Mesenchymal stem cell (in vitro differentiated cells and primary cell): Measurements from ENCODE around the gene NHSL1.

Source experiments
- DNase-seq: peaks from one replicate; pipeline ENCODE4 v3.0.0-alpha.2; 2013
- H2AFZ ChIP-seq: one replicate; pipeline ENCODE4 v1.6.1; 2013; ENCODE audit warnings: low read depth, mild to moderate bottlenecking, control low read depth, inconsistent platforms, low read length, moderate library complexity
- H2AK5ac ChIP-seq: 2 replicates; pipeline ENCODE4 v1.6.1; 2013; ENCODE audit warnings: low read length, moderate library complexity, mild to moderate bottlenecking, inconsistent platforms; ENCODE audit not compliant: severe bottlenecking
- H2BK120ac ChIP-seq: one replicate; pipeline ENCODE4 v1.6.1; 2013; ENCODE audit warnings: low read depth, mild to moderate bottlenecking, inconsistent platforms, low read length, moderate library complexity
- H2BK12ac ChIP-seq, 2 experiments: one replicate each; pipeline ENCODE4 v1.6.1; 2013; ENCODE audit warnings: inconsistent platforms in 2 of 2, low read length in 2 of 2, mild to moderate bottlenecking in 2 of 2, moderate library complexity in 2 of 2, control low read depth in 1 of 2
- H2BK15ac ChIP-seq: one replicate; pipeline ENCODE4 v1.6.1; 2013; ENCODE audit warnings: mild to moderate bottlenecking, low read depth, inconsistent platforms; ENCODE audit not compliant: poor library complexity, severe bottlenecking
- H2BK5ac ChIP-seq: 2 replicates; pipeline ENCODE4 v1.6.1; 2013; ENCODE audit warnings: low read depth, mild to moderate bottlenecking, low read length, control low read depth, inconsistent platforms; ENCODE audit not compliant: poor library complexity, severe bottlenecking
- H3K14ac ChIP-seq, 2 experiments: one replicate each; pipeline ENCODE4 v1.6.1; 2013; ENCODE audit warnings: inconsistent platforms in 2 of 2, low read length in 2 of 2, control low read depth in 1 of 2, mild to moderate bottlenecking in 1 of 2, moderate library complexity in 1 of 2
- H3K18ac ChIP-seq, 2 experiments: one replicate each; pipeline ENCODE4 v1.6.1; 2013; ENCODE audit warnings: inconsistent platforms in 2 of 2, low read length in 2 of 2, control low read depth in 1 of 2, low read depth in 1 of 2, mild to moderate bottlenecking in 1 of 2
- H3K23ac ChIP-seq, 2 experiments: one replicate each; pipeline ENCODE4 v1.6.1; 2013; ENCODE audit warnings: inconsistent platforms in 2 of 2, low read length in 2 of 2, mild to moderate bottlenecking in 2 of 2, moderate library complexity in 2 of 2, control low read depth in 1 of 2
- H3K27ac ChIP-seq: 2 replicates; pipeline ENCODE4 v1.5.1; 2013; ENCODE audit warnings: mild to moderate bottlenecking, moderate library complexity, low read length, control low read depth, inconsistent platforms; ENCODE audit not compliant: poor library complexity, severe bottlenecking
- H3K27me3 ChIP-seq, 2 experiments: 2 replicates each; pipeline versions ENCODE4 v1.6.1 to v1.7.0; 2013; ENCODE audit warnings: low read length in 2 of 2, mild to moderate bottlenecking in 2 of 2, moderate library complexity in 2 of 2, control low read depth in 1 of 2, inconsistent platforms in 1 of 2; ENCODE audit not compliant: control insufficient read depth in 1 of 2, insufficient read depth in 1 of 2
- H3K36me3 ChIP-seq, 2 experiments: 2 replicates each; pipeline versions ENCODE4 v1.6.1 to v1.7.0; 2013; ENCODE audit warnings: low read length in 2 of 2, control low read depth in 1 of 2, inconsistent platforms in 1 of 2, low read depth in 1 of 2, mild to moderate bottlenecking in 1 of 2; ENCODE audit not compliant: insufficient read depth in 2 of 2, control insufficient read depth in 1 of 2
- H3K4ac ChIP-seq, 2 experiments: one replicate each; pipeline ENCODE4 v1.6.1; 2013; ENCODE audit warnings: inconsistent platforms in 2 of 2, low read length in 2 of 2, mild to moderate bottlenecking in 2 of 2, moderate library complexity in 2 of 2, control low read depth in 1 of 2, low read depth in 1 of 2
- H3K4me1 ChIP-seq: 2 replicates; pipeline ENCODE4 v1.6.1; 2013; ENCODE audit warnings: low read depth, low read length, control low read depth; ENCODE audit not compliant: control insufficient read depth, insufficient read depth
- H3K4me2 ChIP-seq: 2 replicates; pipeline ENCODE4 v1.6.1; 2013; ENCODE audit warnings: low read length, mild to moderate bottlenecking, inconsistent platforms; ENCODE audit not compliant: poor library complexity, severe bottlenecking
- H3K4me3 ChIP-seq, 2 experiments: 2 replicates each; pipeline versions ENCODE4 v1.5.1 to v1.7.0; 2013; ENCODE audit warnings: low read length in 2 of 2, mild to moderate bottlenecking in 2 of 2, control low read depth in 1 of 2, low read depth in 1 of 2; ENCODE audit not compliant: insufficient read depth in 1 of 2
- H3K79me1 ChIP-seq: replicated peaks from 2 replicates; pipeline ENCODE4 v1.6.1; 2013; ENCODE audit warnings: mild to moderate bottlenecking, control low read depth, low read length, inconsistent platforms; ENCODE audit not compliant: poor library complexity, severe bottlenecking
- H3K9ac ChIP-seq: 2 replicates; pipeline ENCODE4 v1.7.0; 2013; ENCODE audit warnings: mild to moderate bottlenecking, low read length, moderate library complexity
- H3K9me3 ChIP-seq: 2 replicates; pipeline ENCODE4 v1.7.0; 2013; ENCODE audit warnings: mild to moderate bottlenecking, low read length; ENCODE audit not compliant: control insufficient read depth
- H4K8ac ChIP-seq: one replicate; pipeline ENCODE4 v1.6.1; 2013; ENCODE audit warnings: inconsistent platforms, mild to moderate bottlenecking, low read length, moderate library complexity
- H4K91ac ChIP-seq: one replicate; pipeline ENCODE4 v1.6.1; 2013; ENCODE audit warnings: mild to moderate bottlenecking, low read length, inconsistent platforms
- WGBS: methylation state at CpG from one replicate; pipeline ENCODE4 v1.1.7; 2013; ENCODE audit warnings: mixed read lengths; 5-methylcytosine and 5-hydroxymethylcytosine counted together

The NHSL1 gene

DNA sequence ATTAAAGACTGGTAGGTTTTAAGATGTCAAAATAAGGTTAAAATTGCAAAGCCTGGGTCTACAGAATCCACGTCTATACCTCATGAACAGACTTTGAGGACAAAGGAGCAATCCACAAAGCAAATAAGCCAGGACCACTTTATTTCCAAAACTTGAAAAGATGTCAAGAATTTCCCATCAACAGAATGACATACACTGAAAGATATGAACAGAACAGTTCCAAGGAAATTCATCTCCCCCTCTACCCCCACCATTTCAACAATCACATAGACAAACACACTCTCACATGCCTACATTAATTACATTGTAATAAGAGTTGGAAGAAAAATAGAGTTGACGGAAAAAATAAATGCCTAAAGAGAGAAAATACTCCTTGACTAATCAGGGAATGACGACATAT, 45.2 kb upstream of the NHSL1 start:
- Histone ChIP-seq H3K4me3 (peak overlapping the region in 1 of 2 experiments; percentile 85), H3K36me3 (no peaks in the 10 kb centered on the region), H2BK15ac (no peak overlapping the region), H3K4me1 (peaks cover 6% of the 10 kb centered on the region), H3K9ac (peak overlapping the region; percentile 89), H2AFZ (no peak overlapping the region), H2AK5ac (no peak overlapping the region), H3K27ac (no peak overlapping the region), H3K18ac (no peak overlapping the region), H3K14ac (no peak overlapping the region), H3K4me2 (no peak overlapping the region), H3K9me3 (no peaks in the 10 kb centered on the region), H2BK120ac (no peak overlapping the region), H2BK5ac (no peak overlapping the region), H4K91ac (no peak overlapping the region), H3K27me3 (no peaks in the 10 kb centered on the region), H3K4ac (no peak overlapping the region), H3K79me1 (peaks cover 4% of the 10 kb centered on the region), H2BK12ac (no peak overlapping the region), H3K23ac (no peak overlapping the region), H4K8ac (no peak overlapping the region)
- DNase-seq, result no peak
- WGBS, result 85% methylated on average over 1 of the region's 3 CpGs

DNA sequence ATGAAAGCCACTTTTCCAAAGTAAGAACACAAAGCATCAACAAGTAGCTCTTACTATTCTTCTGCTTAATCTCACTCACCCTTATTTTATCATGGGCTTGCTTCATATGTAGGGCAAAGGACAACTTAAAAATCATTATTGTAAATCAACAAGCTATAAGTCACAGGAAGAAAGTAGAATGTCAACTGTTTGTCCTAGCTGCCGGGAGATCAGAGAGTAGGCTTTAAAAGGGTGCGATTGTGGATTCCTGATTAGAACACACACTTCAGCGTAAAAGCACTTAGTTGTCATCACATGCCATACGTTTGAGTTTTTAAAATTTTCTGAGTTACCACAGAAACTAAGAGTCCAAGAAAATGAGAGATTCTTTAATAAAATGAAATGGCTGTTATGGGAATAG, 44.4 kb upstream of the NHSL1 start:
- H2BK15ac ChIP-seq, result no peak overlapping the region
- H3K18ac ChIP-seq, result no peak overlapping the region
- peaks cover 4% of the 10 kb centered on the region for H3K79me1 ChIP-seq
- no peak overlapping the region for H2BK5ac ChIP-seq
- no peak overlapping the region for H3K4ac ChIP-seq
- no peak overlapping the region for H3K4me2 ChIP-seq
- no peak overlapping the region for H3K27ac ChIP-seq
- no peaks in the 10 kb centered on the region for H3K9me3 ChIP-seq
- no peak overlapping the region for H4K8ac ChIP-seq
- no peak overlapping the region for H4K91ac ChIP-seq
- H2BK12ac ChIP-seq, result no peak overlapping the region
- peak overlapping the region in 1 of 2 experiments; percentile 85 for H3K4me3 ChIP-seq
- H2AK5ac ChIP-seq, result no peak overlapping the region
- no peaks in the 10 kb centered on the region for H3K27me3 ChIP-seq
- no peak overlapping the region for H3K14ac ChIP-seq
- H3K9ac ChIP-seq, result peak overlapping the region; percentile 89
- H3K23ac ChIP-seq, result no peak overlapping the region
- WGBS, result 32% methylated on average over 2 of the region's 4 CpGs
- no peak overlapping the region for H2AFZ ChIP-seq
- peaks cover 6% of the 10 kb centered on the region for H3K4me1 ChIP-seq
- no peak overlapping the region for H2BK120ac ChIP-seq
- H3K36me3 ChIP-seq, result no peaks in the 10 kb centered on the region
- peak; percentile 29 for DNase-seq

DNA sequence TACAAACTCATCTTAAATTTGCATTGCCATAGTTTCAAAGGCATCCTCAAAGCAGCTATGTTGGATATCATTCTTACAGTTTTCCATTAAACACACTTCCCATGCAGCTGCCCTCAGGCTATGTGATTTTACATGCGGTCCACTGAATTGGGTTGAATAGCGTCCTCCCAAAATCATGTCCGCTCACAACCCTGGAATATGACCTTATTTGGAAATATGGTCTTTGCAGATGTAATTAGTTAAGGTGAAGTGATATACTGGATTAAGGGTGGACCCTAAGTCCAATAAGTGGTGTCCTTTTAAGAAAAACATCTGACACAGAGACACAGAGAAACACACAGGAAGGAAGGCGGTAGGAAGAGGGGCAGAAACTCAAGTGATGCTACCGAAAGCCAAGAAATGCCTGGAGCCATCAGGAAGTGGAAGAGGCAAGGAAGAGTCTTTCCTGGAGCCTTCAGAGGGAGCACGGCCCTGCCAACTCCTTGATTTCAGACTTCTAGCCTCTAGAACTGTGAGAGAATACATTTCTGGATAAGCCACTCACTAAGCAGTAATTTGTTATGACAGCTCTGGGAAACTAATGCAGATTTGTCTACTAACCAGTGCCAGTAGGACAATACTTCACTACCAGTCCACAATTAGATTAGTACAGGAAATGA, 42.7 kb upstream of the NHSL1 start:
- no peak overlapping the region for H4K8ac ChIP-seq
- no peak overlapping the region for H3K4me2 ChIP-seq
- H2BK5ac ChIP-seq, result no peak overlapping the region
- no peaks in the 10 kb centered on the region for H3K9me3 ChIP-seq
- 85% methylated on average over 6 of the region's 6 CpGs for WGBS
- no peak overlapping the region for H2AK5ac ChIP-seq
- H3K36me3 ChIP-seq, result no peaks in the 10 kb centered on the region
- peak overlapping the region; percentile 89 for H3K9ac ChIP-seq
- no peak overlapping the region for H2BK120ac ChIP-seq
- no peaks in the 10 kb centered on the region for H3K27me3 ChIP-seq
- H4K91ac ChIP-seq, result no peak overlapping the region
- H3K4ac ChIP-seq, result peak overlapping the region in 1 of 2 experiments; percentile 25
- H3K4me1 ChIP-seq, result peaks cover 8% of the 10 kb centered on the region
- H3K27ac ChIP-seq, result peak overlapping the region; percentile 41
- no peak overlapping the region for H2AFZ ChIP-seq
- H3K79me1 ChIP-seq, result peaks cover 4% of the 10 kb centered on the region
- H2BK12ac ChIP-seq, result peak overlapping the region in 1 of 2 experiments; percentile 29
- peak; percentile 61 for DNase-seq
- peak overlapping the region in 1 of 2 experiments; percentile 63 for H3K4me3 ChIP-seq
- no peak overlapping the region for H3K23ac ChIP-seq
- peak overlapping the region in 1 of 2 experiments; percentile 66 for H3K18ac ChIP-seq
- no peak overlapping the region for H2BK15ac ChIP-seq
- no peak overlapping the region for H3K14ac ChIP-seq

DNA sequence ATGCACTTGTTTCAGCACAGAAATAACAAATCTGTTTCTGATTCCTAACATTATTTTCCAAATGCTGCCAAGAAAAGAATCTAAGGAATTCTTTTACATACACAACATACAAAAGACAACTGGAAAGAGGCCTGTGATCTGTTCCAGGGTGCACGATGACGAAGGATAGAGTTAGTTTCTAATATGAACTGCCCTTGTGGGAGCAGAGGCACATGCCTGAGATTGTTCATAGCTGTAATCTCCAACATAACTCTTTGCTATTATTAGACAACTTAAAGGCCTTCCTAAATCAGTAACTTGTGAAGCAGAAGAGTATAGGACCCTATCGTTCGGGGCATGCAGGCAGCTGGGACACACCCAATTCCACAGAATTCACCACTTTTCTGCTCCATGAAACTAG, 41.2 kb upstream of the NHSL1 start:
- H2BK12ac ChIP-seq, result no peak overlapping the region
- peak overlapping the region; percentile 89 for H3K9ac ChIP-seq
- H3K27me3 ChIP-seq, result no peaks in the 10 kb centered on the region
- no peak overlapping the region for H3K4ac ChIP-seq
- WGBS, result 31% methylated on average over 2 of the region's 4 CpGs
- no peaks in the 10 kb centered on the region for H3K36me3 ChIP-seq
- H4K91ac ChIP-seq, result no peak overlapping the region
- no peak overlapping the region for H3K18ac ChIP-seq
- H4K8ac ChIP-seq, result no peak overlapping the region
- peak overlapping the region; percentile 32 for H3K4me2 ChIP-seq
- H2AFZ ChIP-seq, result no peak overlapping the region
- peak; percentile 86 for DNase-seq
- H3K27ac ChIP-seq, result peak overlapping the region; percentile 85
- H2BK120ac ChIP-seq, result no peak overlapping the region
- no peak overlapping the region for H2AK5ac ChIP-seq
- no peaks in the 10 kb centered on the region for H3K9me3 ChIP-seq
- no peak overlapping the region for H2BK5ac ChIP-seq
- H3K79me1 ChIP-seq, result peaks cover 8% of the 10 kb centered on the region
- H3K4me3 ChIP-seq, result peak overlapping the region in 1 of 2 experiments; percentile 63
- no peak overlapping the region for H2BK15ac ChIP-seq
- no peak overlapping the region for H3K23ac ChIP-seq
- no peak overlapping the region for H3K14ac ChIP-seq
- peaks cover 5% of the 10 kb centered on the region for H3K4me1 ChIP-seq
